Measurements from ENCODE around the gene FBLN5.

The FBLN5 gene

DNA sequence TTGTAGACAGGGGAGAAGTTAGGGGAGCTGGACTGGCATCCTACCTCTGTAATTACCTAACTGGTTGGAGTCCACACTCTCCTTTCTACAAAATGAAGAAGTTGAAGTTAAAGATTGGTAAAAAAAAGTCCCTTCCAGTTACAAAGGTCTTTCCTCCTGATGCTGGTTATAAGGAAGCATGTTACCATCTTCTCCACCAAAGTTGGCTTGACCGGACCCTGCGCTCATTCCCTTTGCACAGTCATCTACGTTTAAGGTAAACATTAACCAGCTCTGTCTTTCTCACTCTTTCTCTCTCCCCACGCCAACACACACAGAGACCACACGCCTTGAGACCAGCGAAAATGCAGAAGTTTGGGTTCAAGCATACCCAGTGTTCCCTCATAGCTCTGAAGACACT is 11.9 kb downstream of the FBLN5 start:
- 85% methylated on average over 6 of the region's 6 CpGs for WGBS

DNA sequence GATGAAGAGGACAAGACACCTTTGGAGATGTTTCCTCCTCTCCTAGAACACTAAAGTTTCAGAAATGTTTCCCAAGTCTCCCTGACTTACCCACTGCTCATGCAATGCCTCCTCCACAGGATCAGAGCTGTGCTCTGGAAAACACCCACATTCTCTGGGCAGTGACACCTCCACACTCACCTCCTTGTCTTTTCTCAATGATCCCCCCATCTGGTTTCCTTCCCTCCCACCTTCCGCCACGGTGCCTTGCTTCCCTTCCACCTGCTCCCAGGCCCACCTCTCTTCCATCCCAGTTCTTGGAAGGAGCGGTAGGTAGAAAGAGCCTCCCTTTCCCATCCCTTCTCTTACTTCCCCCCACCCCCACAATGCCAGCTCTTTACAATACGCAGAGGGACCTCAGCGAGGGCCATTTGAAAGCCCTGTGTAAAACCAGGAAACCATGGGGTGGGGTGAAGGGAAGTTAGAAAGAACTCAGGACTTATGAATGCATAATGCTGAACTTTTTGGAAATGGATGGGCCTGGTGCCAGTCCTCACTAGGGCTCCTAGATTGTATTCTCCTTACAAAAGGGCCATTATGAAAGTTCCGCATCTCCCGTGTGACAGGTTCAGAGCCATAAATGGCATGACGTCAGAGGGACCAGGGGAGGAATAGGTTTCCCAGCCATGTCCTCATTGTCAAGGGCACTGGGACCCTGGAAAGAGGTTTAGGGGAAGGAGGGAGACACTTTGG is 12.8 kb downstream of the FBLN5 start:
- H3K79me1 ChIP-seq (replicated peaks; ENCODE audit: low read length, poor library complexity, severe bottlenecking) = no peaks in the 10 kb centered on the region
- no peak overlapping the region for H3K23ac ChIP-seq (ENCODE audit: low read length in 2 of 2)
- H2BK120ac ChIP-seq (ENCODE audit: low read depth, low read length) = no peak overlapping the region
- H3K4me3 ChIP-seq (ENCODE audit: insufficient read depth in 1 of 2, low read depth in 1 of 2, low read length in 2 of 2) = no peak overlapping the region
- H3K36me3 ChIP-seq (ENCODE audit: control insufficient read depth in 1 of 2, insufficient read depth in 2 of 2, low read depth in 1 of 2, low read length in 2 of 2) = peaks cover 0 to 52% of the 10 kb centered on the region in 2 experiments
- no peak overlapping the region for H3K18ac ChIP-seq (ENCODE audit: low read depth in 1 of 2, low read length in 2 of 2)
- WGBS = 90% methylated on average over 7 of the region's 8 CpGs
- H2AK5ac ChIP-seq (ENCODE audit: low read length, severe bottlenecking) = no peak overlapping the region
- H2AFZ ChIP-seq (ENCODE audit: low read depth, low read length) = no peak overlapping the region
- DNase-seq = no peak
- H3K4ac ChIP-seq (ENCODE audit: low read depth in 1 of 2, low read length in 2 of 2) = no peak overlapping the region
- no peaks in the 10 kb centered on the region for H3K9me3 ChIP-seq (ENCODE audit: control insufficient read depth, low read length)
- H3K9ac ChIP-seq (ENCODE audit: low read length) = no peak overlapping the region
- no peak overlapping the region for H3K4me2 ChIP-seq (ENCODE audit: low read length, poor library complexity, severe bottlenecking)
- no peak overlapping the region for H2BK15ac ChIP-seq (ENCODE audit: low read depth, poor library complexity, severe bottlenecking)
- no peak overlapping the region for H4K8ac ChIP-seq (ENCODE audit: low read length)
- no peak overlapping the region for H4K91ac ChIP-seq (ENCODE audit: low read length)
- no peak overlapping the region for H2BK12ac ChIP-seq (ENCODE audit: low read length in 2 of 2)
- H3K14ac ChIP-seq (ENCODE audit: low read length in 2 of 2) = no peak overlapping the region
- H2BK5ac ChIP-seq (ENCODE audit: low read depth, low read length, poor library complexity, severe bottlenecking) = no peak overlapping the region
- H3K27me3 ChIP-seq (ENCODE audit: control insufficient read depth in 1 of 2, insufficient read depth in 1 of 2, low read length in 2 of 2) = peaks cover 0 to 5% of the 10 kb centered on the region in 2 experiments
- H3K4me1 ChIP-seq (ENCODE audit: control insufficient read depth, insufficient read depth, low read depth, low read length) = no peaks in the 10 kb centered on the region
- H3K27ac ChIP-seq (ENCODE audit: low read length, poor library complexity, severe bottlenecking) = no peak overlapping the region

More for the DNA sequence above, 11.9 kb downstream of the FBLN5 start:
- Histone ChIP-seq H3K4me1 (ENCODE audit: control insufficient read depth, insufficient read depth, low read depth, low read length) (no peaks in the 10 kb centered on the region), H3K9ac (ENCODE audit: low read length) (no peak overlapping the region), H3K23ac (ENCODE audit: low read length in 2 of 2) (no peak overlapping the region), H3K4ac (ENCODE audit: low read depth in 1 of 2, low read length in 2 of 2) (no peak overlapping the region), H3K9me3 (ENCODE audit: control insufficient read depth, low read length) (no peaks in the 10 kb centered on the region), H4K8ac (ENCODE audit: low read length) (no peak overlapping the region), H2BK120ac (ENCODE audit: low read depth, low read length) (no peak overlapping the region), H3K27me3 (ENCODE audit: control insufficient read depth in 1 of 2, insufficient read depth in 1 of 2, low read length in 2 of 2) (peaks cover 0 to 5% of the 10 kb centered on the region in 2 experiments), H2BK12ac (ENCODE audit: low read length in 2 of 2) (no peak overlapping the region), H3K4me3 (ENCODE audit: insufficient read depth in 1 of 2, low read depth in 1 of 2, low read length in 2 of 2) (no peak overlapping the region), H3K36me3 (ENCODE audit: control insufficient read depth in 1 of 2, insufficient read depth in 2 of 2, low read depth in 1 of 2, low read length in 2 of 2) (peaks cover 0 to 60% of the 10 kb centered on the region in 2 experiments), H4K91ac (ENCODE audit: low read length) (no peak overlapping the region), H2BK5ac (ENCODE audit: low read depth, low read length, poor library complexity, severe bottlenecking) (no peak overlapping the region), H2AFZ (ENCODE audit: low read depth, low read length) (no peak overlapping the region), H2BK15ac (ENCODE audit: low read depth, poor library complexity, severe bottlenecking) (no peak overlapping the region), H3K27ac (ENCODE audit: low read length, poor library complexity, severe bottlenecking) (no peak overlapping the region), H3K14ac (ENCODE audit: low read length in 2 of 2) (no peak overlapping the region), H3K4me2 (ENCODE audit: low read length, poor library complexity, severe bottlenecking) (no peak overlapping the region), H3K18ac (ENCODE audit: low read depth in 1 of 2, low read length in 2 of 2) (no peak overlapping the region), H2AK5ac (ENCODE audit: low read length, severe bottlenecking) (no peak overlapping the region), H3K79me1 (replicated peaks; ENCODE audit: low read length, poor library complexity, severe bottlenecking) (no peaks in the 10 kb centered on the region)
- no peak for DNase-seq

DNA sequence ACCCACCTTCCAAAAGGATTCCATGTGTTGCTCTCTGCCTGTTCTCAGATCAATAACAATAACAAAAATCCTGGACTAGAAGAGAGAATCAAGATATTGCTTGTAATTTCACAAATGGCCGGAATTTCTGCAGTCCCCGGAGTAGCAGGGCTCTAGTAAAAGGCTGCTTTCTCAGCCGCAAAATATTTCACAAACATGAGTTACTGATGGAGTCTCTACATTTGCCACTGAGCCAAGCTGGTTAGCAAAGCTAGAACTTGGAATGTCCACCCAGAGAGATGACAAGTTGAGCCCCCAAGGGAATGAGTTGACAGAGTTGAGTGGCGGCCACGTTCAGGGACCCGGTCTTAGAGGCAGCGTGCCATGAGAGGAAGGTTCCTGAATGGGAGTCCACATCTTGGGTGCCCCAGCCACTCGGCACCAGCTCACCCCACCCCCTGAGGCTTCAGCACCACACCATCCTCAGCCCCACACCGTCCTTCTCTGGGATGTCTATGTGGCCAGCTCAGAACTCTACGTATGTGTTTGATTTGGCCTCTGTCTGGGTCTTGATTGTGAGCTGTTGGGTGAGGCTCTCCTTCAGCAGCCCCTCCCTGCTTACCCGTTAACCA is 15.9 kb downstream of the FBLN5 start:
- Histone ChIP-seq H2BK15ac (ENCODE audit: low read depth, poor library complexity, severe bottlenecking) (no peak overlapping the region), H2AFZ (ENCODE audit: low read depth, low read length) (no peak overlapping the region), H3K18ac (ENCODE audit: low read depth in 1 of 2, low read length in 2 of 2) (no peak overlapping the region), H3K27ac (ENCODE audit: low read length, poor library complexity, severe bottlenecking) (no peak overlapping the region), H3K4me3 (ENCODE audit: insufficient read depth in 1 of 2, low read depth in 1 of 2, low read length in 2 of 2) (no peak overlapping the region), H2BK5ac (ENCODE audit: low read depth, low read length, poor library complexity, severe bottlenecking) (no peak overlapping the region), H4K8ac (ENCODE audit: low read length) (no peak overlapping the region), H3K4me2 (ENCODE audit: low read length, poor library complexity, severe bottlenecking) (no peak overlapping the region), H3K4ac (ENCODE audit: low read depth in 1 of 2, low read length in 2 of 2) (no peak overlapping the region), H4K91ac (ENCODE audit: low read length) (no peak overlapping the region), H3K9ac (ENCODE audit: low read length) (no peak overlapping the region), H2AK5ac (ENCODE audit: low read length, severe bottlenecking) (no peak overlapping the region), H2BK120ac (ENCODE audit: low read depth, low read length) (no peak overlapping the region), H3K27me3 (ENCODE audit: control insufficient read depth in 1 of 2, insufficient read depth in 1 of 2, low read length in 2 of 2) (peaks cover 0 to 5% of the 10 kb centered on the region in 2 experiments), H3K36me3 (ENCODE audit: control insufficient read depth in 1 of 2, insufficient read depth in 2 of 2, low read depth in 1 of 2, low read length in 2 of 2) (peaks cover 0 to 27% of the 10 kb centered on the region in 2 experiments), H3K14ac (ENCODE audit: low read length in 2 of 2) (no peak overlapping the region), H2BK12ac (ENCODE audit: low read length in 2 of 2) (no peak overlapping the region), H3K23ac (ENCODE audit: low read length in 2 of 2) (no peak overlapping the region), H3K4me1 (ENCODE audit: control insufficient read depth, insufficient read depth, low read depth, low read length) (no peaks in the 10 kb centered on the region), H3K79me1 (replicated peaks; ENCODE audit: low read length, poor library complexity, severe bottlenecking) (no peaks in the 10 kb centered on the region), H3K9me3 (ENCODE audit: control insufficient read depth, low read length) (no peaks in the 10 kb centered on the region)
- WGBS = 91% methylated on average over 10 of the region's 11 CpGs
- DNase-seq = no peak

DNA sequence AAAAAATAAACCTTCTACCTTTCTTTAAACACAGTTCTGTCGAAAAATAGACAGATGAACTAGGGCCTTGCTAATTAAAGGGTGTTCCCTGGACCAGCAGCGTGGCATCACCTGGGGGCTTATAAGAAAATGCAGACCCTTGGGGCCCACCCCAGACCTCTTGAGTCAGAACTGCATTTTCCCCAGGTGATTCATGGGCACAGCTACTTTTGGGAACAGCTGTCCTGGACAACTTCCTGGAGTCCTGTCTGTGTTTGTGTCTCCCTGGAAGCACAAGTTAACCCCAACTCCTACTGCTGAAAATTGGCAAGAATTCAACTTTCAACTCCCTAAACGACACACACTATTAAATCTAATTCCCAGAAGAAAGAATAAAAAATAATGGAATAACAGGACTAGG is 17.8 kb downstream of the FBLN5 start:
- Histone ChIP-seq H4K91ac (ENCODE audit: low read length) (no peak overlapping the region), H3K4me2 (ENCODE audit: low read length, poor library complexity, severe bottlenecking) (no peak overlapping the region), H3K4me1 (ENCODE audit: control insufficient read depth, insufficient read depth, low read depth, low read length) (no peaks in the 10 kb centered on the region), H3K14ac (ENCODE audit: low read length in 2 of 2) (no peak overlapping the region), H3K18ac (ENCODE audit: low read depth in 1 of 2, low read length in 2 of 2) (no peak overlapping the region), H3K36me3 (ENCODE audit: control insufficient read depth in 1 of 2, insufficient read depth in 2 of 2, low read depth in 1 of 2, low read length in 2 of 2) (peaks cover 0 to 9% of the 10 kb centered on the region in 2 experiments), H3K4ac (ENCODE audit: low read depth in 1 of 2, low read length in 2 of 2) (no peak overlapping the region), H2BK5ac (ENCODE audit: low read depth, low read length, poor library complexity, severe bottlenecking) (no peak overlapping the region), H4K8ac (ENCODE audit: low read length) (no peak overlapping the region), H3K9ac (ENCODE audit: low read length) (no peak overlapping the region), H3K27me3 (ENCODE audit: control insufficient read depth in 1 of 2, insufficient read depth in 1 of 2, low read length in 2 of 2) (peaks cover 0 to 3% of the 10 kb centered on the region in 2 experiments), H2BK15ac (ENCODE audit: low read depth, poor library complexity, severe bottlenecking) (no peak overlapping the region), H3K27ac (ENCODE audit: low read length, poor library complexity, severe bottlenecking) (no peak overlapping the region), H3K4me3 (ENCODE audit: insufficient read depth in 1 of 2, low read depth in 1 of 2, low read length in 2 of 2) (no peak overlapping the region), H2BK120ac (ENCODE audit: low read depth, low read length) (no peak overlapping the region), H2BK12ac (ENCODE audit: low read length in 2 of 2) (no peak overlapping the region), H2AK5ac (ENCODE audit: low read length, severe bottlenecking) (no peak overlapping the region), H3K79me1 (replicated peaks; ENCODE audit: low read length, poor library complexity, severe bottlenecking) (no peaks in the 10 kb centered on the region), H3K9me3 (ENCODE audit: control insufficient read depth, low read length) (no peaks in the 10 kb centered on the region), H3K23ac (ENCODE audit: low read length in 2 of 2) (no peak overlapping the region), H2AFZ (ENCODE audit: low read depth, low read length) (no peak overlapping the region)
- WGBS = 69% methylated on average over 2 of the region's 3 CpGs
- no peak for DNase-seq
